Ramos (cell line): ENCODE data around the gene VTN.

Source experiments
- in situ Hi-C: fragments of 300-500 bp; cut with MboI; formaldehyde crosslinking; loops from one replicate; pipeline ENCODE4 v1.14.3; 2022; ENCODE audit warnings: low sequenced_read_pairs; ENCODE audit not compliant: unreplicated experiment

Gene VTN

GRCh38 chr17:28397687-28398279 is 27.7 kb upstream of the VTN start:
- in situ Hi-C loops = loop anchor here (25.0 kb wide), 1 partner anchor 485 kb away; no protein-coding TSS in a partner anchor

GRCh38 chr17:28397275-28397674 is 27.2 kb upstream of the VTN start:
- in situ Hi-C loops = loop anchor here (25.0 kb wide), 1 partner anchor 485 kb away; no protein-coding TSS in a partner anchor

- in situ Hi-C loops = loop anchor here (25.0 kb wide), 1 partner anchor 484 kb away; no protein-coding TSS in a partner anchor
Measured at GRCh38 chr17:28396635-28397239, 26.6 kb upstream of the VTN start.

GRCh38 chr17:28395968-28396367 is 25.9 kb upstream of the VTN start:
- in situ Hi-C loops = loop anchor here (25.0 kb wide), 1 partner anchor 484 kb away; no protein-coding TSS in a partner anchor

- in situ Hi-C loops = loop anchor here (25.0 kb wide), 1 partner anchor 483 kb away; no protein-coding TSS in a partner anchor
Measured at GRCh38 chr17:28395426-28395825, 25.3 kb upstream of the VTN start.

- in situ Hi-C loops = loop anchor here (25.0 kb wide), 1 partner anchor 482 kb away; no protein-coding TSS in a partner anchor
Measured at GRCh38 chr17:28394337-28395116, 24.4 kb upstream of the VTN start.

- in situ Hi-C loops = loop anchor here (25.0 kb wide), 1 partner anchor 480 kb away; no protein-coding TSS in a partner anchor
Measured at GRCh38 chr17:28392491-28392890, 22.4 kb upstream of the VTN start.

- in situ Hi-C loops = loop anchor here (25.0 kb wide), 1 partner anchor 479 kb away; no protein-coding TSS in a partner anchor
Measured at GRCh38 chr17:28391401-28391800, 21.3 kb upstream of the VTN start.

- in situ Hi-C loops = loop anchor here (25.0 kb wide), 1 partner anchor 479 kb away; no protein-coding TSS in a partner anchor
Measured at GRCh38 chr17:28390984-28391383, 20.9 kb upstream of the VTN start.

GRCh38 chr17:28390563-28390962 is 20.5 kb upstream of the VTN start:
- in situ Hi-C loops = loop anchor here (25.0 kb wide), 1 partner anchor 478 kb away; no protein-coding TSS in a partner anchor

- in situ Hi-C loops = loop anchor here (25.0 kb wide), 1 partner anchor 478 kb away; no protein-coding TSS in a partner anchor
Measured at GRCh38 chr17:28390141-28390540, 20.0 kb upstream of the VTN start.

GRCh38 chr17:28388106-28388505 is 18.0 kb upstream of the VTN start:
- in situ Hi-C loops = loop anchor here (25.0 kb wide), 1 partner anchor 476 kb away; no protein-coding TSS in a partner anchor

GRCh38 chr17:28386391-28386790 is 16.3 kb upstream of the VTN start:
- in situ Hi-C loops = loop anchor here (25.0 kb wide), 1 partner anchor 474 kb away; no protein-coding TSS in a partner anchor

GRCh38 chr17:28385406-28385805 is 15.3 kb upstream of the VTN start:
- in situ Hi-C loops = loop anchor here (25.0 kb wide), 1 partner anchor 473 kb away; no protein-coding TSS in a partner anchor

- in situ Hi-C loops = loop anchor here (25.0 kb wide), 1 partner anchor 473 kb away; no protein-coding TSS in a partner anchor
Measured at GRCh38 chr17:28385037-28385400, 14.9 kb upstream of the VTN start.

- in situ Hi-C loops = loop anchor here (25.0 kb wide), 1 partner anchor 472 kb away; no protein-coding TSS in a partner anchor
Measured at GRCh38 chr17:28384281-28385036, 14.4 kb upstream of the VTN start.

- in situ Hi-C loops = loop anchor here (25.0 kb wide), 1 partner anchor 469 kb away; no protein-coding TSS in a partner anchor
Measured at GRCh38 chr17:28381141-28381825, 11.2 kb upstream of the VTN start.

- in situ Hi-C loops = loop anchor here (25.0 kb wide), 1 partner anchor 468 kb away; no protein-coding TSS in a partner anchor
Measured at GRCh38 chr17:28379814-28380801, 10.0 kb upstream of the VTN start.
